T follicular helper cell (primary cell): ENCODE measurements around the gene ENTPD6.
"Not testable (repeated sequence)": the region's sequence is repeated elsewhere in the genome, so short reads cannot be mapped to it uniquely, and the experiment has no call there.

ENCODE experiments used
- DNase-seq: peaks from one replicate; pipeline ENCODE4 v3.0.0-alpha.2; 2020; ENCODE audit warnings: low read depth

Gene ENTPD6

DNA sequence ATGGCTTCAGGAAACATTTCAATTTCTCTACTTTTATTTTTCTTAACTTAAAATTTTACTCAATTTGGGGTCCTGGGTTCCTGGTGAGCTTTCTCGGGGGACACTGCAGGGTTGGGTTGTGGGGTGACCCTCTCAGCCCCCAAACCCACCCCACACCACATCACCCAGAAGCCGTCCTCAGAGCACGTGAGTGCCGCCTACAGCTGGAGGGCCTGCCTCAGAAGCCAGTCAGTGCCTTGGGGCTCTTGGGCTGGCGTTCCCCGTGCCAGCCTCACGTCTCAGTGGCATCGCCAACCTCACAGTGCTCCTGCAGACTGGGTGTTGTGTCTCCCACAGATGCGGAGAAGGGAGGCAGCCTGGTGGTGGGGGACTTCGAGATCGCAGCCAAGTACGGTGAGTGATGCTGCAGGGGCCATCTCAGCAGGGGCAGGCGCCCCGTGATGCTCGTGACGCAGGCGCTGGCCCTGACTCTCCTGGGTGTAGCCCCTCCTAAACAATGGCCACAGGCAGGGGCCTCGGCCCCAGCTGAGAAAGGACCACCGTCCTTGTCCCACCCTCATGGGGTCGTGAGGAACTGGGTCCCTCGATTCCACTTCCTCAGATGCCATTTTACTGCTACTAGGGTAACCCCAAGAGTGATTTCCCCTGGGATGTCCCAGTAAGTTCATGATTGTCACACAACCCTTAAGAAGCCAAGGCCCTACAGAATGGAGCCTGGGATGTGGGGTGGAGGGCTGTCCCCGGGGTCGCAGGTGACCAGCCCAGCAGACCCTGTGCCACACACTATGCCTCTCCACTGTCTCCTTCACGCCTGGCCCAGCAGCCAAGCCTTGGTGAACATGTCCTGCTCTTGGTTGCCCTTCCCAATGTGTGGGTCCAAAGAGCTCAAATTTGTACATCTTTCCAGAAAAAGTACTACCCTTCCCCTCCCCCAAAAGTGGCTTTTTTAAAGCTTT lies 28.5 kb downstream of the ENTPD6 start:
- DNase-seq, result no peak

DNA sequence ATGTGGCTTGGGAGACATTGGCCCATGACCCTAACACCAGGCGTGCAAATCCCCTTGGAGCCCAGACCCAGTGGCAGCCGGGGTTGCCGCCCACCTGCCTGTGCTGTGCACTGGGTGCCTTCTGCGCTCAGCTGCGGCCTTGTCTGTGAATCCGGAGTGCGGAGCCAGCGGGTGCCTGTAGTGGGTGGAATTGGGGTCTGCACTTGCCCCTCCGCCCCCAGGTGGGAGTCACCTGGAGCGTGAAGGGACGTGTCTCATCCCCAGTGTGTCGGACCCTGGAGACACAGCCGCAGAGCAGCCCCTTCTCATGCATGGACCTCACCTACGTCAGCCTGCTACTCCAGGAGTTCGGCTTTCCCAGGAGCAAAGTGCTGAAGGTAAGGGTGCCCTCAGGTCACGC lies 29.4 kb downstream of the ENTPD6 start:
- DNase-seq, result no peak

GRCh38 chr20:25225642-25226432 lies 30.3 kb downstream of the ENTPD6 start:
- no peak for DNase-seq

DNA sequence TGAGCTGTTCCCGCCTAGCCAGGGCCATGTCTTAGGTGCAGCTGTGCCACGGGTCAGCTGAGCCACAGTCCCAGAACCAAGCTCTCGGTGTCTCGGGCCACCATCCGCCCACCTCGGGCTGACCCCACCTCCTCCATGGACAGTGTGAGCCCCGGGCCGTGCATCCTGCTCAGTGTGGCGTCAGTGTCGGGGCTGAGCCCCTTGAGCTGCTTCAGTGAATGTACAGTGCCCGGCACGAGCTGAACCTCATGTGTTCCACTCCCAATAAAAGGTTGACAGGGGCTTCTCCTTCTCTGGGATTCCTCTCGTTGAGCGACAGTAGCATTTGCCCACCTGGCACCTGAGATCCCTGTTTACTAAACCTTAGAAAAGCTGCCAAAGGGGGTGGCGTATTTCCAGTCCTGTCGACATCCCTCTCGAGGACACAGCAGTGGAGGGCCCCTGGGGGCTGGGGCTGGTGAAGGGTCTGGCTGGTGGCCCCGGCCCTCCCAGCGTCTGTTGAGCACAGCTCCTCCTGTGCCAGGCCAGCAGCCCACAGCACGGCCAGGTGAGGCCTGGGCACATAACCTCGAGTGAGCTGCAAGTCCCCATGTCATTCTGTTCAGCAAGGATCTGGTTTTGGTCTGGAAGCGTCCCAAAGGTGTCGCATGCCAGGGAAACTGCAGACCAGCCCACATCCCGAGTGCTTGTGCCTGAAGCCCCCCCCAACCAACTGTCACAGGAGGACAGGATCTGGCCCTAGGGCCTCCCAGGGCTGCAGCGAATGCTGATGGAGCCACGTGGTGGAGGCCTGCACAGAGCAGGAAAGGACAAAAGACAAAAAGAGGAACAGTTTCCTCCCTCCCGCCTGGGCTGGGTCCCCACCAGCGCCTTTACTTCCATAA lies 31.2 kb downstream of the ENTPD6 start:
- DNase-seq, result no peak

DNA sequence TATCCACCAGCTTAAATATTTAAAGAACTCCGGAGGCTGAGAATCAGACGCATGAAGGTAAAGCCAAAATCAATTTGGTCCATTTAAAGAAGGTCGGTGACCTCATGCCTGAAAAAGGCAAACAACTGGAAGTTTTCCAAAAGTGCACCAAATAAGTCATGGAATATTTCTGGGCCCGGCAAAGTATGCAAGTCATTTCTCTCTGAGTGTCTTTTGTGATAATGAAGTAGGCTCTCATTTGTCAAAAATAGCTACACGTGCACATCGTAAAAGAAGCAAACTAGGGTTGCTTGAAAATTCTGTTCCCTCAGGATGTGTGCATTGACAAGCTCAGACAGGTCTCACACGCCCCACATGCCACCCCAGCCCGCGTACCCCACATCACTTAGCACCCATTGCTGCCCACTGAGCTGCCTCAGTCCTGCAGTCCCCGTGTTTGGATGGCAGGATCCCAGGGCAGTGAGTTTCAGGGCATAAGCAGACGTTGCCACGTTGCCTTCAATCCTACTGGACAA lies 31.9 kb downstream of the ENTPD6 start:
- DNase-seq, result no peak

- DNase-seq, result no peak
These were observed 34.1 kb downstream of the ENTPD6 start for GRCh38 chr20:25229486-25230165.

DNA sequence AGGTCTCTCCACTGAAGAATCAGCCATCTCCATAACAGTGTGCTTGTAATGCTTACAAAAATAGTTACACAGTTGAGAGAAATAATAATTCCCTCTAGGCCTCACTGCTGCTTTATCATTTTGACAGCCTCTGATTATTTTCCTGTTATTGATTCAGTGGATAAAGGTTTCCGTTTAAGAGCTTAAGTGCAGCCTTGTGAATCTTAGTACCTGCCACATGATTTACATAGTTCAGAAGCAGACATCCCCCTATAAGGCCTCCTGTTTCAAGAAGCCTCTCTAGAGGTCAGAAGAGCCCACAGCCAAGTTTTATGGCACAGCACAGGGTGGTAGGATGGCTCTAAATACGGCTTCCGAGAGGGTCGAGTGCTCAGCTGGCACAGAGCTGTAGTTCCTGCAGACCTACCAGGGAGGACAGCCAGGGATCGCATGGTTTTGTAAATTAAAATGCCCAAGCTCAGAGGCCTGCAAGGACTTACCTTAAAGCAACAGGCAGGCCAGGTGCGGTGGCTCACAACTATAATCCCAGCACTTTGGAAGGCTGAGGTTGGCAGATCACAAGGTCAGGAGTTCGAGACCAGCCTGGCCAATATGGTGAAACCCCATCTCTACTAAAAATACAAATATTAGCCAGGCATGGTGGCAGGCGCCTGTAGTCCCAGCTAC lies 34.8 kb downstream of the ENTPD6 start:
- DNase-seq, result no peak

GRCh38 chr20:25233016-25233772 lies 37.7 kb downstream of the ENTPD6 start:
- DNase-seq, result no peak

DNA sequence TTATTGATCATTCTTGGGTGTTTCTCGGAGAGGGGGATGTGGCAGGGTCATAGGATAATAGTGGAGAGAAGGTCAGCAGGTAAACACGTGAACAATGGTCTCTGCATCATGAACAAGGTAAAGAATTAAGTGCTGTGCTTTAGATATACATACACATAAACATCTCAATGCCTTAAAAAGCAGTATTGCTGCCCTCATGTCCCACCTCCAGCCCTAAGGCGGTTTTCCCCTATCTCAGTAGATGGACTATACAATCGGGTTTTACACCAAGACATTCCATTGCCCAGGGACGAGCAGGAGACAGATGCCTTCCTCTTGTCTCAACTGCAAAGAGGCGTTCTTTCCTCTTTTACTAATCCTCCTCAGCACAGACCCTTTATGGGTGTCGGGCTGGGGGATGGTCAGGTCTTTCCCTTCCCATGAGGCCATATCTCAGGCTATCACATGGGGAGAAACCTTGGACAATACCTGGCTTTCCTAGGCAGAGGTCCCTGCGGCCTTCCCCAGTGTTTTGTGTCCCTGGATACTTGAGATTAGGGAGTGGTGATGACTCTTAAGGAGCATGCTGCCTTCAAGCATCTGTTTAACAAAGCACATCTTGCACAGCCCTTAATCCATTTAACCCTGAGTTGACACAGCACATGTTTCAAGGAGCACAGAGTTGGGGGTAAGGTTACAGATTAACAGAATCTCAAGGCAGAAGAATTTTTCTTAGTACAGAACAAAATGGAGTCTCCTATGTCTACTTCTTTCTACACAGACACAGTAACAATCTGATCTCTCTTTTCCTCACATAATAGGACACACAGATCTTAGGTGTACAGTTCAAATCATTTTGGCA lies 38.7 kb downstream of the ENTPD6 start:
- DNase-seq, result not testable (repeated sequence)

DNA sequence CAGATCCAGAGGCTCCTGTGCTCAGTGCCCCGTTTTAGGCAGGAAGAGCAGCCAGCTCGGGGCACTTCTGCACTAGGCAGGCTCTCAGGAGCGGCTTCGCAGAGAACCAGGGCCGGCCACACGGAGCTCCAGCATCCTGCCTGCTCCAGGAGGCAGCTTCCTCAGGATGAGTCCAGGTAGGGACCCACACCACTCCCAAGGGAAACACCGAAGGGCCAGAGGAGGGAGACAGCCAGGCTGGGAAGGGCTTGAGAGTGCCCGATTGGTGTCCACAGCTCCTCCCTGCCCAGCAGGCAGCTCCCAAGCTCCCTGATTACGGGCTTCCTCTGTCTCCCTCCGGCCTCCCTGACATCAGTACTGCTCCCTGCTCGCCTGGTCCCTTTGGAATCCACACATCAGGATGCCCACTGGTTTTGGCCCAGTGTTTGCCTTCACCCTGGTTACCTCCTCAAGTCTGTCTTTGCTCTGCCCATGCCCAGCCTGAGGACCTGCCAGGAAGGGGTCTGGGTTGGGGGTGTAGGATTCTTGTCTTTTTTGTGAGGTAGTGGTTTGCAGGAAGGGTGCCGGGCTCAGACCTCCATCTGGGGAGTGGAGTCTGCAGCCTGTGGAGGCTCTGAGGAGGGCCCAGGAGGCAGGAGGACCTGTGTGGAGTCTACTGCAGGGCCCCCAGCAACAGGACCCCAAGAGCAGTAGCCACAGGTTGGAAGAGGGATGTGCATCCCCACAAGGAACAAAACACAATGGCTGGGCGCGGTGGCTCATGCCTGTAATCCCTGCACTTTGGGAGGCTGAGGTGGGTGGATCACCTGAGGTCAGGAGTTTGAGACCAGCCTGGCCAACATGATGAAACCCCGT lies 41.2 kb downstream of the ENTPD6 start:
- no peak for DNase-seq

GRCh38 chr20:25237610-25238318 lies 42.3 kb downstream of the ENTPD6 start:
- DNase-seq, result no peak

DNA sequence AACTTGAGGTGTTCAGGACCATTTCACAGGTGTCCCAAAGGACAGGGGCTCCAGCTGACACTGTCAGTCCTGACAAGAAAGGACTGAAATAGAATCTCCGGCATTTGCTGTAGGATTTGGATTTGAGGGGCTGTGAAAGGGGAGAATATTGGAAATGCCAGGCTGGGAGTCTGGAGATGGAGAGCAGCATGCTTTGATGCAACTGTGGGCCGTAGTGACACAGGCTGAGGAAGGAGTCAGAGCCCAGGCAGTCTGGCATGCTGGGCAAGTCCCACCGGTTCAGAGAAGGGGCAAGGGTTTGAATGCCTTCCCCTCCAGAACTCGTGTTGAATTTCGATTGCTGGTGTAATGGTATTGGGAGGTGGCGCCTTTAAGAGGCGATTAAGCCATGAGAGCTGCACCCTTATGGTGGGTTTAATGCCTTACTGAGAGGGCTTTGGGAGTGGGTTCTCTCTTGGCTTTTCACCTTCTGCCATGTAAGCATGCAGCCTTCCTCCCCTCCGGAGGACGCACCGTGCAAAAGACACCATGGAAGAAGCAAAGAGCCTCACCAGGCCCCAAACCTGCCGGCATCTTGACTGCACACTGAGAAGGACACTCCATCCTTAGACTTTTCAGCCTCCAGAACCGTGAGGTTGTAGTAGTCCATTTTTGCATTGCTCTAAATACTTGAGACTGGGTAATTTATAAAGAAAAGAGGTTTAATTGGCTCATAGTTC lies 43.0 kb downstream of the ENTPD6 start:
- no peak for DNase-seq

DNA sequence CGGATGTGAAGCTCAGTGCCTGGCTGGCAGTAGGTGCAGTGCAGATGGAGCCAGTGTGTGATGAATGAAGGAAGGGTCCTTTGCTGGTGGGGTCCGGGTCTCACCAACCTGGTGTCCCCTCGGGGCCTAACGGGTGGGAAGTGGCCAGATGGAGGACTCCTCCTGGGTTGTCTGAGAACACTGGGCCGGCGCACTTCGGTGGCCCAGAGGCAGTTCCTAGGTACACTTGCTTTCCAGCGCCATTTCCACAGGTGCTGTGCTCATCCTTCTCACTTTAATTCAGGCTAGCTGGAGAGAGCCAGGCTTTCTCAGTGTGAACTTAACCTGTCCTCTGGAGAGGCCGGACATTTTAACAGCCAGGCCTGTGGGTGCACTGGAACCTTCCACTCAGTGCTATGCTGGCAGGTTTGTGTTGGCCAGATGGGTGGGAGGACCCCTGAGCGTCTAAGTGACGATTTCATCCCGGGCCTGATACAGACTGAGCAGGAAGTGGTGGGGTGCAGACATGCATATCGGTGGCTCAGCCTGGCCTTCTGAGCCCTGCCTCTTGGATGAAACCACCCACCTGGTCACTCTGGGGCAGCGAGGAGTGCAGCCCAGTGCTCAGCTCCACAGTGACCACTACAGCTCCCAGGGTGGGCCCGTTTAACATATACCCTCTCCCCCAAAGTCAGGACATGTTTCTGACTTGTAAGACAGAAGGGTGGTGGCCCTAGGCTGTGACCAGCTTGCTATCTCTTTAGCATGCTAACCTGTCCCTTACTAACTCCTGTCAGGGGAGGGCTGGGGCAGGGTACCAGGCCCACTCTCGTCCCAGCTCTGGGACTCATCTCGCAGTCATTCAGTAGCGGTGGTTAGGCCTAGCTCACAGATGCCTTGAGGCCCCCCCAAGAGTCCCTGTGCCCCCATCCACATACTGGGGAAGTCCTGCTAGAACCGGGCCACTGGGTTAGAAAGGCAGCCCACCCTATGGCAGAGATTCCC lies 44.2 kb downstream of the ENTPD6 start:
- no peak for DNase-seq

DNA sequence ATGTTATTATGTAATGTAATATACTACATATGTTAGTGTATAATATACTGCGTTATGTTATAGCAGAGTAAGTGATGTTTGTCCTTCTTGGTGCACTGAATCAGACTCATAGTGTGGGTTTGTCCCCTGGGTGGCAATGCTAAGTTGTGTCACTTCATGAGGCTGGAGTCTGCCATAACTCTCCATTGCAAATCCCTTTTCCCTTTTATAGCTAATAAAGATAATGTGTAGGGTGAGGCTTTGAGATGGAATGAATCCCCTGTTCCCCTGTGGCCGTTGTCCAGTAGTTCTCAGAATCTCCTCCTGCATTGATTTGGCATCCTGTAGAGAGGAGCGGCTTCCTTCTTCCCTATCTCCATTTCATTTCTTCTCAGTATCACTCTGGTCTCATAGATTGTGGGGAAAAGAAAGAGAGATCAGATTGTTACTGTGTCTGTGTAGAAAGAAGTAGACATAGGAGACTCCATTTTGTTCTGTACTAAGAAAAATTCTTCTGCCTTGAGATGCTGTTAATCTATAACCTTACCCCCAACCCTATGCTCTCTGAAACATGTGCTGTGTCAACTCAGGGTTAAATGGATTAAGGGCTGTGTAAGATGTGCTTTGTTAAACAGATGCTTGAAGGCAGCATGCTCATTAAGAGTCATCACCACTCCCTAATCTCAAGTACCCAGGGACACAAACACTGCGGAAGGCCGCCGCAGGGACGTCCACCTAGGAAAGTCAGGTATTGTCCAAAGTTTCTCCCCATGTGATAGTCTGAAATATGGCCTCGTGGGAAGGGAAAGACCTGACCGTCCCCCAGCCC lies 45.5 kb downstream of the ENTPD6 start:
- not testable (repeated sequence) for DNase-seq

DNA sequence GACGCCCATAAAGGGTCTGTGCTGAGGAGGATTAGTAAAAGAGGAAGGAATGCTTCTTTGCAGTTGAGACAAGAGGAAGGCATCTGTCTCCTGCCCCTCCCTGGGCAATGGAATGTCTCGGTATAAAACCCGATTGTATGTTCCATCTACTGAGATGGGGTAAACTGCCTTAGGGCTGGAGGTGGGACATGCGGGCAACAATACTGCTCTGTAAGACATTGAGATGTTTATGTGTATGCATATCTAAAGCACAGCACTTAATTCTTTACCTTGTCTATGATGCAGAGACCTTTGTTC lies 46.1 kb downstream of the ENTPD6 start:
- not testable (repeated sequence) for DNase-seq
